Fibroblast of pulmonary artery (primary cell): Measurements from ENCODE around the gene ANKUB1.

ENCODE experiments used
- DNase-seq: peaks from one replicate; pipeline ENCODE4 v3.0.0-alpha.2; 2010; ENCODE audit warnings: low read depth
- H3K4me3 ChIP-seq: replicated peaks from 2 replicates; pipeline ENCODE4 v1.5.1; 2011; ENCODE audit warnings: low read depth, mild to moderate bottlenecking, control low read depth, low read length, moderate library complexity
- CTCF ChIP-seq: IDR thresholded peaks from 2 replicates; pipeline ENCODE4 v1.5.1; 2011; ENCODE audit warnings: mild to moderate bottlenecking, control low read depth, low read length, inconsistent platforms; ENCODE audit errors: missing control alignments

Gene ANKUB1

GRCh38 chr3:149764302-149764701 lies 28.1 kb downstream of the ANKUB1 start:
- no peak overlapping the region for H3K4me3 ChIP-seq
- no peak for DNase-seq
- no peak for TF ChIP-seq CTCF

GRCh38 chr3:149763565-149764195 lies 28.7 kb downstream of the ANKUB1 start:
- no peak for DNase-seq
- H3K4me3 ChIP-seq = no peak overlapping the region
- TF ChIP-seq CTCF = no peak

GRCh38 chr3:149753717-149754116 lies 38.6 kb downstream of the ANKUB1 start:
- no peak for DNase-seq
- H3K4me3 ChIP-seq = no peak overlapping the region
- TF ChIP-seq CTCF = no peak

GRCh38 chr3:149752788-149753136 lies 39.6 kb downstream of the ANKUB1 start:
- no peak for DNase-seq
- TF ChIP-seq CTCF = no peak
- peak overlapping the region; percentile 94 for H3K4me3 ChIP-seq

GRCh38 chr3:149752051-149752787 lies 40.1 kb downstream of the ANKUB1 start, which contains the start of gene COMMD2:
TSS of gene COMMD2 (minus strand) at chr3:149752489. CDS start at chr3:149752444, 45 bp downstream.
- TF ChIP-seq CTCF = peak; percentile 21
- H3K4me3 ChIP-seq = peak within 1 kb of the TSS; percentile 94
- peak; percentile 86 for DNase-seq

- DNase-seq = no peak
- no peak for TF ChIP-seq CTCF
- H3K4me3 ChIP-seq = peak overlapping the region; percentile 94
These were observed 40.8 kb downstream of the ANKUB1 start for GRCh38 chr3:149751551-149751950.

- DNase-seq = no peak
- H3K4me3 ChIP-seq = no peak overlapping the region
- TF ChIP-seq CTCF = no peak
These were observed 47.7 kb downstream of the ANKUB1 start for GRCh38 chr3:149744606-149745005.
